H1 (cell line): ENCODE measurements around the gene S100A10. TPM values are rescaled to one million over a fixed set of nuclear protein-coding genes. Genes with fewer than 3 reads are reported as not detected.

ENCODE experiments used
- BACH1 ChIP-seq: IDR thresholded peaks from 2 replicates; pipeline ENCODE4 v1.6.1; 2012; ENCODE audit warnings: low read length, improper control_type of control experiment
- CBX8 ChIP-seq: fragments of 300-800, 300-1000 bp; sonication (generic); IDR thresholded peaks from 2 replicates; pipeline ENCODE4 v1.7.1; 2016; ENCODE audit warnings: low read depth, low read length, borderline replicate concordance
- CHD1 ChIP-seq: IDR thresholded peaks from 2 replicates; pipeline ENCODE4 v1.6.1; 2012; ENCODE audit warnings: low read depth, low read length, improper control_type of control experiment
- CHD7 ChIP-seq: fragments of 300-600 bp; sonication (generic); IDR thresholded peaks from 2 replicates; pipeline ENCODE4 v1.7.1; 2012; ENCODE audit warnings: low read length, moderate library complexity, mild to moderate bottlenecking, inconsistent platforms; ENCODE audit not compliant: insufficient replicate concordance
- MAX ChIP-seq: IDR thresholded peaks from 2 replicates; pipeline ENCODE4 v1.6.1; 2012; ENCODE audit warnings: inconsistent platforms
- RAD21 ChIP-seq, 2 experiments: IDR thresholded peaks in 1 of 2; conservative IDR thresholded peaks in 1 of 2; 2 replicates each; pipeline ENCODE4 v1.6.1; 2011; ENCODE audit warnings: low read depth in 2 of 2, low read length in 2 of 2, improper control_type of control experiment in 1 of 2, inconsistent platforms in 1 of 2, mild to moderate bottlenecking in 1 of 2, moderate library complexity in 1 of 2
- SUZ12 ChIP-seq: fragments of 200-600 bp; sonication (generic); IDR thresholded peaks from 2 replicates; pipeline ENCODE4 v1.6.1; 2012; ENCODE audit warnings: mild to moderate bottlenecking, inconsistent platforms, low read length, moderate library complexity, mixed read lengths
- TAF1 ChIP-seq: IDR thresholded peaks from 2 replicates; pipeline ENCODE4 v1.6.1; 2011; ENCODE audit warnings: mild to moderate bottlenecking, low read depth, low read length
- polyA plus RNA-seq, 7 experiments: library from polyadenylated mRNA; depleted of rRNA in 3 of 7; stranded (reverse) in 5 of 7; unstranded in 2 of 7; fragments of >200 nt in 5 of 7; fragments of 200-250 nt in 2 of 7; gene quantifications; 1 replicate in 5 of 7; 2 replicates in 1 of 7; 4 replicates in 1 of 7; pipeline versions ENCODE4 v1.2.1 to v1.2.3, GENCODE V29; 2011 to 2013; ENCODE audit warnings: missing spikeins in 2 of 7, mixed read lengths in 2 of 7
- total RNA-seq: library from RNA; stranded (reverse); fragmentation: NEBNext Ultra II Directional; extraction: Animal tissue kit (Norgen Biotek cat#: 25700); gene quantifications from 2 replicates; pipeline ENCODE4 v1.2.1, GENCODE V29; 2021

The S100A10 gene
- total and polyA plus RNA-seq, 2 of the 8 experiments (the other 6 are each of a cell fraction or from before 2014, with no cell fraction given) = 23.9 to 231 TPM

GRCh38 chr1:152034654-152035538, 41.2 kb upstream of the S100A10 start (continued):
- TF ChIP-seq SUZ12 = no peak
- no peak for TF ChIP-seq CHD1
- peak; percentile 42 to 56; a peak in 3 of 4 replicates for TF ChIP-seq RAD21 (IDR thresholded peaks at IDR 0.05 in 1 of 2, conservative IDR thresholded peaks at IDR 0.05 in 1 of 2; ENCODE audit: low read depth in 2 of 2, low read length in 2 of 2)
- no peak for TF ChIP-seq CHD7
- no peak for TF ChIP-seq MAX
- TF ChIP-seq CBX8 = no peak
- no peak for TF ChIP-seq TAF1
- TF ChIP-seq BACH1 = no peak
